Measurements from ENCODE around the gene RANBP3. TPM values are rescaled to one million over a fixed set of nuclear protein-coding genes. Genes with fewer than 3 reads are reported as not detected.

The RANBP3 gene
- total and polyA plus RNA-seq, 12 donors = 55.0 to 179 (median 81.1) TPM

GRCh38 chr19:5905114-5905778, 72.7 kb downstream of the RANBP3 start:
- peak in 1 of 7 donors; percentile 30 for DNase-seq
- Histone ChIP-seq H3K27me3 (no peaks in the 10 kb centered on the region), H3K36me3 (replicated peaks in 1 of 2) (peaks cover 0 to 14% of the 10 kb centered on the region in 2 donors), H3K27ac (peak overlapping the region in 4 of 5 donors; percentile 76 to 98 (median 85)), H3K9me3 (replicated peaks in 1 of 3) (no peaks in the 10 kb centered on the region), H3K4me1 (replicated peaks in 1 of 2) (peaks cover 16 to 38% of the 10 kb centered on the region in 2 donors), H3K4me3 (peak overlapping the region in 3 of 4 donors; percentile 62 to 95 (median 77))
- no peak for TF ChIP-seq CTCF (IDR thresholded peaks at IDR 0.05)
- TF ChIP-seq POLR2A (IDR thresholded peaks at IDR 0.05) = no peak
- WGBS, 4 donors = 47 to 52% (median 50%) methylated on average over 31 of the region's 31 CpGs
- intact Hi-C loops (cut with DNase I) = no loop called here

GRCh38 chr19:5904352-5905113, 73.4 kb downstream of the RANBP3 start, which contains the start of gene VMAC:
VMAC (plus strand) TSS chr19:5904872; CDS start chr19:5904891, 19 bp downstream.
- peak; percentile 100 for DNase-seq
- Histone ChIP-seq H3K36me3 (replicated peaks in 1 of 2) (peaks cover 0 to 8% of the 10 kb centered on the region in 2 donors), H3K27me3 (no peaks in the 10 kb centered on the region), H3K9me3 (replicated peaks in 1 of 3) (no peaks in the 10 kb centered on the region), H3K4me3 (peak within 1 kb of the TSS; percentile 1 to 100 (median 97)), H3K4me1 (replicated peaks in 1 of 2) (peaks cover 16 to 38% of the 10 kb centered on the region in 2 donors), H3K27ac (peak within 1 kb of the TSS; percentile 76 to 98 (median 92))
- intact Hi-C loops (cut with DNase I) = no loop called here
- TF ChIP-seq POLR2A (IDR thresholded peaks at IDR 0.05) (peak; percentile 65 to 80), CTCF (IDR thresholded peaks at IDR 0.05) (no peak)
- 0% methylated on average over 16 to 61 of the region's 61 CpGs for WGBS, 4 donors

GRCh38 chr19:5903624-5904351, 74.2 kb downstream of the RANBP3 start, which contains the start of gene NDUFA11:
NDUFA11 (minus strand) TSS chr19:5903790; CDS start chr19:5903708, 82 bp downstream.
- Histone ChIP-seq H3K27me3 (no peaks in the 10 kb centered on the region), H3K4me1 (replicated peaks in 1 of 2) (peaks cover 16 to 38% of the 10 kb centered on the region in 2 donors), H3K4me3 (peak within 1 kb of the TSS; percentile 1 to 100 (median 97)), H3K36me3 (replicated peaks in 1 of 2) (peaks cover 0 to under 1% of the 10 kb centered on the region in 2 donors), H3K27ac (peak within 1 kb of the TSS; percentile 71 to 98 (median 92)), H3K9me3 (replicated peaks in 1 of 3) (no peaks in the 10 kb centered on the region)
- DNase-seq = peak in 6 of 7 donors; percentile 98 to 100 (median 100)
- TF ChIP-seq CTCF (IDR thresholded peaks at IDR 0.05) = peak in 1 of 6 experiments; percentile 37
- peak; percentile 81 to 84 for TF ChIP-seq POLR2A (IDR thresholded peaks at IDR 0.05)
- WGBS, 4 donors = 0 to 1% (median 0%) methylated on average over 14 to 57 of the region's 57 CpGs
- intact Hi-C loops (cut with DNase I) = no loop called here

Measured in adrenal gland (tissue), 12 donors.